Osteocyte (in vitro differentiated cells): ENCODE measurements around the gene ZNF662. TPM values are rescaled to one million over a fixed set of nuclear protein-coding genes. Genes with fewer than 3 reads are reported as not detected.

Experiments
- DNase-seq: peaks from one replicate; pipeline ENCODE4 v3.0.0; 2021; ENCODE audit warnings: mixed read lengths; ENCODE audit not compliant: unreplicated experiment; ENCODE audit errors: extremely low spot score
- H3K27ac Mint-ChIP-seq: one replicate; pipeline ENCODE4 v1.8.0; 2021; ENCODE audit warnings: mild to moderate bottlenecking, mixed read lengths; ENCODE audit not compliant: unreplicated experiment
- H3K27me3 Mint-ChIP-seq: one replicate; pipeline ENCODE4 v1.8.0; 2021; ENCODE audit warnings: mixed read lengths; ENCODE audit not compliant: unreplicated experiment
- H3K36me3 Mint-ChIP-seq: one replicate; pipeline ENCODE4 v1.8.0; 2021; ENCODE audit warnings: mixed read lengths; ENCODE audit not compliant: unreplicated experiment
- H3K4me1 Mint-ChIP-seq: one replicate; pipeline ENCODE4 v1.8.0; 2021; ENCODE audit warnings: mixed read lengths; ENCODE audit not compliant: unreplicated experiment
- H3K4me3 Mint-ChIP-seq: one replicate; pipeline ENCODE4 v1.8.0; 2021; ENCODE audit warnings: mild to moderate bottlenecking, moderate library complexity, mixed read lengths; ENCODE audit not compliant: unreplicated experiment
- H3K9me3 Mint-ChIP-seq: one replicate; pipeline ENCODE4 v1.8.0; 2021; ENCODE audit warnings: mixed read lengths; ENCODE audit not compliant: unreplicated experiment
- CTCF ChIP-seq: fragments of 200-600 bp; sonication (generic); IDR thresholded peaks from 2 replicates; pipeline ENCODE4 v1.5.0; 2021; ENCODE audit warnings: antibody characterized with exemption, mild to moderate bottlenecking, moderate library complexity
- total RNA-seq: library from RNA; stranded (reverse); gene quantifications from 2 replicates; pipeline ENCODE4 v1.2.1, GENCODE V29; 2021

Gene ZNF662
- total RNA-seq, 1 donor from 2014 or later, result not detected

- H3K9me3 Mint-ChIP-seq, result peaks cover 47% of the 10 kb centered on the region
- no peak overlapping the region for H3K4me3 Mint-ChIP-seq
- H3K27me3 Mint-ChIP-seq, result no peaks in the 10 kb centered on the region
- DNase-seq, result peak; percentile 11
- H3K4me1 Mint-ChIP-seq, result no peaks in the 10 kb centered on the region
- no peaks in the 10 kb centered on the region for H3K36me3 Mint-ChIP-seq
- H3K27ac Mint-ChIP-seq, result no peak overlapping the region
- no peak for TF ChIP-seq CTCF
These were observed 9.0 kb downstream of the ZNF662 start for GRCh38 chr3:42914771-42915515.

GRCh38 chr3:42923606-42924005 is 17.7 kb downstream of the ZNF662 start:
- DNase-seq, result no peak
- TF ChIP-seq CTCF, result no peak
- H3K36me3 Mint-ChIP-seq, result no peaks in the 10 kb centered on the region
- peaks cover 14% of the 10 kb centered on the region for H3K9me3 Mint-ChIP-seq
- H3K27ac Mint-ChIP-seq, result no peak overlapping the region
- H3K4me3 Mint-ChIP-seq, result no peak overlapping the region
- H3K27me3 Mint-ChIP-seq, result peaks cover 8% of the 10 kb centered on the region
- H3K4me1 Mint-ChIP-seq, result no peaks in the 10 kb centered on the region

- Mint-ChIP-seq H3K36me3 (no peaks in the 10 kb centered on the region), H3K9me3 (peaks cover 5% of the 10 kb centered on the region), H3K4me3 (no peak overlapping the region), H3K4me1 (no peaks in the 10 kb centered on the region), H3K27me3 (peaks cover 18% of the 10 kb centered on the region), H3K27ac (no peak overlapping the region)
- TF ChIP-seq CTCF, result no peak
- no peak for DNase-seq
These were observed 20.4 kb downstream of the ZNF662 start for GRCh38 chr3:42926310-42926709.

GRCh38 chr3:42934111-42934510 is 28.2 kb downstream of the ZNF662 start:
- TF ChIP-seq CTCF, result no peak
- Mint-ChIP-seq H3K27me3 (peaks cover 11% of the 10 kb centered on the region), H3K4me3 (no peak overlapping the region), H3K9me3 (no peaks in the 10 kb centered on the region), H3K4me1 (no peaks in the 10 kb centered on the region), H3K27ac (no peak overlapping the region), H3K36me3 (no peaks in the 10 kb centered on the region)
- DNase-seq, result no peak

GRCh38 chr3:42934910-42935309 is 29.0 kb downstream of the ZNF662 start:
- no peak for TF ChIP-seq CTCF
- H3K4me1 Mint-ChIP-seq, result no peaks in the 10 kb centered on the region

More at GRCh38 chr3:42934910-42935309, 29.0 kb downstream of the ZNF662 start:
- no peak for DNase-seq
- no peaks in the 10 kb centered on the region for H3K9me3 Mint-ChIP-seq
- no peak overlapping the region for H3K27ac Mint-ChIP-seq
- peaks cover 14% of the 10 kb centered on the region for H3K27me3 Mint-ChIP-seq
- H3K36me3 Mint-ChIP-seq, result no peaks in the 10 kb centered on the region
- no peak overlapping the region for H3K4me3 Mint-ChIP-seq
